Tibial nerve (tissue), 4 donors: ENCODE data around the gene GLB1L2. TPM values are rescaled to one million over a fixed set of nuclear protein-coding genes. Genes with fewer than 3 reads are reported as not detected.

Experiments used
- DNase-seq, 2 donors: peaks; one replicate each; pipeline ENCODE4 v3.0.0-alpha.2; 2019; ENCODE audit warnings: low spot score in 2 of 2
- H3K27ac ChIP-seq, 4 donors: fragments of 200-600 bp; sonication (generic) in 3 of 4; one replicate each; pipeline ENCODE4 v1.5.1; 2017 to 2019; ENCODE audit warnings: mild to moderate bottlenecking in 1 of 4
- H3K27me3 ChIP-seq, 2 donors: fragments of 200-600 bp; sonication (generic) in 1 of 2; one replicate each; pipeline versions ENCODE4 v1.5.1 to v1.6.0; 2017 to 2019
- H3K36me3 ChIP-seq, 3 donors: fragments of 200-600 bp; sonication (generic); one replicate each; pipeline ENCODE4 v1.5.1; 2018 to 2019
- H3K4me1 ChIP-seq, 4 donors: fragments of 200-600 bp; sonication (generic) in 3 of 4; one replicate each; pipeline ENCODE4 v1.5.1; 2017 to 2019
- H3K4me3 ChIP-seq, 4 donors: fragments of 200-600 bp; sonication (generic) in 3 of 4; one replicate each; pipeline ENCODE4 v1.5.1; 2017 to 2019; ENCODE audit warnings: mild to moderate bottlenecking in 1 of 4, moderate library complexity in 1 of 4
- H3K9me3 ChIP-seq, 4 donors: fragments of 200-600 bp; sonication (generic) in 3 of 4; one replicate each; pipeline ENCODE4 v1.5.1; 2017 to 2019
- EP300 ChIP-seq, 2 donors: sonication (generic); formaldehyde crosslinking; IDR thresholded peaks; one replicate each; pipeline ENCODE4 v1.6.1; 2017; ENCODE audit warnings: antibody characterized with exemption in 2 of 2, mild to moderate bottlenecking in 1 of 2
- POLR2A ChIP-seq, 2 donors: fragments of 450-650 bp; IDR thresholded peaks; one replicate each; pipeline ENCODE4 v1.6.1; 2017; ENCODE audit warnings: antibody characterized with exemption in 2 of 2, mild to moderate bottlenecking in 2 of 2, moderate library complexity in 2 of 2
- WGBS, 2 donors: methylation state at CpG; one replicate each; pipeline ENCODE4 v1.1.5; 2018; 5-methylcytosine and 5-hydroxymethylcytosine counted together
- total RNA-seq, 4 donors: library from RNA; depleted of rRNA; stranded (reverse); fragments of >200 nt; gene quantifications; one replicate each; pipeline ENCODE4 v1.1.0, GENCODE V29; 2016
- TF ChIP-seq, protein P1 (sequence below), 5 experiments: fragments of 200-600 bp in 3 of 5; fragments of 450-650 bp in 2 of 5; sonication (generic) in 3 of 5; IDR thresholded peaks; one replicate each; pipeline ENCODE4 v1.5.1; 2016 to 2019; ENCODE audit warnings: antibody characterized with exemption in 5 of 5, mild to moderate bottlenecking in 3 of 5, moderate library complexity in 2 of 5

GLB1L2 gene
- total RNA-seq, 4 donors from 2014 or later = 2.0 to 8.1 (median 5.6) TPM

DNA sequence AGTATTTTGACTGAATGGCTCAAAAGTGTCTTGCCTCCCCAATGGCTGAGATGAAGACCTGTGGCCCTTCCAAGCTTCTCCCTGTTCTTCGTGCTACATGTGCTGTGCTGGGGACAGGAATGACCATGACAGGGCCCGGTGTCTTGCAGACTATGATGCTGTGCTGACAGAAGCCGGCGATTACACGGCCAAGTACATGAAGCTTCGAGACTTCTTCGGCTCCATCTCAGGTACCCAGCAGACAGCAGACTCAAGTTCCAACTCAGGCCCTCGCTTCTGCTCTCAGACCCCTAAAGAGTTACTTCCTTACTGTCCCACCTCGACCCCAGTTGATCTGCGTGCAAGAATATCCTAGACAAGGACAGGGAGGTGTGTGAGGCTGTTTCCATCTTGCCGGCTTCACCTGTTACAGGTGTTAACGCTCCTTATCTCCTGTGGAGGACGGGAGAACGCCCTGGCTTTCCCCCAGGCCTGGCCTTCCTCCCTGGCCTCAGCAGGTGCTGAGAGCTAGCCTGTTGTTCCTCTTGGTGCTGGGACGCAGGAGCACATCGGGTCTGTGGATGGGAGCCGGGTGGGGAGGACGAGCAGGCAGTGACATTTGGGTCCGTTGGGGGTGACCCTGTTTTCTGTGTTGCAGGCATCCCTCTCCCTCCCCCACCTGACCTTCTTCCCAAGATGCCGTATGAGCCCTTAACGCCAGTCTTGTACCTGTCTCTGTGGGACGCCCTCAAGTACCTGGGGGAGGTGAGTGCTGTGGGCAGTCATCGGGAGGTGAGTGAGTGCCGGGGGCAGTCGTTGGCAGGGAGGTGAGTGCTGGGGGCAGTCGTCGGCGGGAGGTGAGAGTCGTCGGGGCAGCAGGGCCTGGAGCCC is 38.1 kb downstream of the GLB1L2 start:
- H3K36me3 ChIP-seq = no peaks in the 10 kb centered on the region
- H3K4me1 ChIP-seq = no peaks in the 10 kb centered on the region
- H3K9me3 ChIP-seq = no peaks in the 10 kb centered on the region
- no peak overlapping the region for H3K4me3 ChIP-seq
- H3K27me3 ChIP-seq = no peaks in the 10 kb centered on the region
- no peak overlapping the region for H3K27ac ChIP-seq
- DNase-seq = no peak
- no peak for TF ChIP-seq EP300 (IDR thresholded peaks at IDR 0.05)
- TF ChIP-seq, protein P1, sequence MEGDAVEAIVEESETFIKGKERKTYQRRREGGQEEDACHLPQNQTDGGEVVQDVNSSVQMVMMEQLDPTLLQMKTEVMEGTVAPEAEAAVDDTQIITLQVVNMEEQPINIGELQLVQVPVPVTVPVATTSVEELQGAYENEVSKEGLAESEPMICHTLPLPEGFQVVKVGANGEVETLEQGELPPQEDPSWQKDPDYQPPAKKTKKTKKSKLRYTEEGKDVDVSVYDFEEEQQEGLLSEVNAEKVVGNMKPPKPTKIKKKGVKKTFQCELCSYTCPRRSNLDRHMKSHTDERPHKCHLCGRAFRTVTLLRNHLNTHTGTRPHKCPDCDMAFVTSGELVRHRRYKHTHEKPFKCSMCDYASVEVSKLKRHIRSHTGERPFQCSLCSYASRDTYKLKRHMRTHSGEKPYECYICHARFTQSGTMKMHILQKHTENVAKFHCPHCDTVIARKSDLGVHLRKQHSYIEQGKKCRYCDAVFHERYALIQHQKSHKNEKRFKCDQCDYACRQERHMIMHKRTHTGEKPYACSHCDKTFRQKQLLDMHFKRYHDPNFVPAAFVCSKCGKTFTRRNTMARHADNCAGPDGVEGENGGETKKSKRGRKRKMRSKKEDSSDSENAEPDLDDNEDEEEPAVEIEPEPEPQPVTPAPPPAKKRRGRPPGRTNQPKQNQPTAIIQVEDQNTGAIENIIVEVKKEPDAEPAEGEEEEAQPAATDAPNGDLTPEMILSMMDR (IDR thresholded peaks at IDR 0.05) = no peak
- TF ChIP-seq POLR2A (IDR thresholded peaks at IDR 0.05) = no peak
- 80 to 85% methylated on average over 30 of the region's 30 CpGs for WGBS, 2 donors

DNA sequence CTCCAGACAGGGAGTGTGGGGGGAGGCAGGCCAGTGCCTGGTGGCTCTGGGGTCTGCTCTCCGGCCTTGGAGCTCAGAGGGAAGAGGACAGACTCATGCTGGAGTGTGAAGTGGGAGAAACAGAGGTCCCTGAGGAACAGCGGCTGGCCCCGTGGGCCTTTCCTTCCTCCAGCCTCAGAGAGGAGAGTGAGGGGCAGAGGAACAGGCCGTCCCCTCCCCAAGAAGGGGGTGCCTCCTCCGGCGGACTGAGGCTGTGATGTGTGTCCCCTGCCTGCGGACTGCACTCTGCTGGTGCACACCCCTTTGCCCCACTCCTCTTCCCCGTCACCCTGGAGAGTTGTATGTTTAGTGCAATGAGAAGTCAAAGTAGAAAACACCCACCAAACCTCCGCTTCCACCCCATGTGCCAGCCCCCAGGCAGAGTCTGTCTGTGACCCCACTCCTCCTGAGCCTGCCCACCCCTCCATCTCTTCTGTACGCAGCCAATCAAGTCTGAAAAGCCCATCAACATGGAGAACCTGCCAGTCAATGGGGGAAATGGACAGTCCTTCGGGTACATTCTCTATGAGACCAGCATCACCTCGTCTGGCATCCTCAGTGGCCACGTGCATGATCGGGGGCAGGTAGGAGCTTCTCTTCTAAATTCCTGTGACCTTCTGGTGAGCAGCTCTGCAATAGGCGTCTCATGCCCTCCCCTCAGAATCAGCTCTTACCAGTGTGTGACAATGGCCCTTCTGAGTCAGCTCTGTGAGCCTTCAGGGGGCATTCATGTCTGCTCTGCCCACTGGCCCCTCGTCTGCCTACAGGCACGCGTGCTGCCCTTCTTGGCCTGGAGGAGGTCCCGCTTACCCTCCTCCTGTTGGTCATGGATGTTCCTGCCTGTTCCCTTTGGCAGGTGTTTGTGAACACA is 39.0 kb downstream of the GLB1L2 start:
- DNase-seq = no peak
- TF ChIP-seq EP300 (IDR thresholded peaks at IDR 0.05) (no peak), POLR2A (IDR thresholded peaks at IDR 0.05) (no peak)
- TF ChIP-seq, protein P1 (IDR thresholded peaks at IDR 0.05) = no peak
- Histone ChIP-seq H3K36me3 (no peaks in the 10 kb centered on the region), H3K4me3 (no peak overlapping the region), H3K27ac (no peak overlapping the region), H3K9me3 (no peaks in the 10 kb centered on the region), H3K4me1 (no peaks in the 10 kb centered on the region), H3K27me3 (no peaks in the 10 kb centered on the region)
- 70 to 71% methylated on average over 15 to 19 of the region's 19 CpGs for WGBS, 2 donors

DNA sequence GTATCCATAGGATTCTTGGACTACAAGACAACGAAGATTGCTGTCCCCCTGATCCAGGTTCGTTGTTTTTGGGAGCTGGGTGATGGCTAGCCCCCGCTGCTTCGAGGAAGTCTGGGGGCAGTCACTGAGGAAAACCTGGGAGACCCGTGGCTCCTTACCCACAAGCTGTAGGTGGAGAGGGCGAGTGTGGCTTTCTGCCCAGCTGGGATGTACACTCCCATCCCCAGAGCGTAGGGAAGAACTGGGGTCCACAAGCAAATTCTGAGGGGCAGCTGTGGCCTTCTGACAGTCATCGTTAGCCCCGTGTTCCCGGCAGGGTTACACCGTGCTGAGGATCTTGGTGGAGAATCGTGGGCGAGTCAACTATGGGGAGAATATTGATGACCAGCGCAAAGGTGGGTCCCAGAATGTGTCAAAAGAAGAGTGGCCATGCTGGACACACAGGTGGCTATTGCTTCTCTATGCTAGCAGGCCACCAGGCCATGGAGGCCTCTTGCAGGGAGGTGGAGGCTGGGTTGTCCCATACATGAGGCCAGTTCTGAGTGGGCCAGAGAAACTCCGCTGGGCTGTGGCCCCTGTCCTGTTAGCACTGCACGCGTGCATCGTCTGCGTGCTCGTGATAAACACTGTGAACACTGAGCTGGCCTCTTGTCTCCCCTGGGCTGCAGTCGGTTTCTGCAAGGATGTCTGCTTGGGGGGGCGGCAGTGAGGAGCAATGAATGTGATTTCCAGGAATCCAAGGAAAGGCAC is 39.8 kb downstream of the GLB1L2 start:
- Histone ChIP-seq H3K27ac (no peak overlapping the region), H3K27me3 (no peaks in the 10 kb centered on the region), H3K4me1 (no peaks in the 10 kb centered on the region), H3K36me3 (no peaks in the 10 kb centered on the region), H3K9me3 (no peaks in the 10 kb centered on the region), H3K4me3 (no peak overlapping the region)
- TF ChIP-seq POLR2A (IDR thresholded peaks at IDR 0.05) (no peak), EP300 (IDR thresholded peaks at IDR 0.05) (no peak)
- TF ChIP-seq, protein P1 (IDR thresholded peaks at IDR 0.05) = no peak
- 88 to 91% methylated on average over 21 to 22 of the region's 22 CpGs for WGBS, 2 donors
- DNase-seq = no peak

DNA sequence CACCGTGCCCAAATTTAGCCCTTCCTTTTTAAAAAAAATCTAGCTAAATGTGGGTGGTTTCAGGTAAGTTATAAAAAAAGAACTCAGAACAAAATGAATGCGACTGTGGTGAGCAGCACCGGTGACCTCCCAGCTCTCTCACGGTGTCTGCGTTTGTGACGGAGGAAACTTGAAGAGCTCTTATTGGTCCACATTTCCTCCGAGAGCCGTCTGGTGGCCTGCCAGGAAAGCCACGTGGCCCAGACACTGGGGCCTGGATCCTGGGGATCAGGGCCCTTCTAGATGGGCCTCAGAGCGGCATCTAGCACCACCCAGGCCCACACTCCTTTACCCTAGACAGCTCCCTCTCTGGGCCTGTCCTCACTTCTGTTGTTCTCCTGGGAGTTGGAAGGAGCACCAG is 40.7 kb downstream of the GLB1L2 start:
- Histone ChIP-seq H3K9me3 (no peaks in the 10 kb centered on the region), H3K4me1 (no peaks in the 10 kb centered on the region), H3K36me3 (no peaks in the 10 kb centered on the region), H3K27ac (no peak overlapping the region), H3K4me3 (no peak overlapping the region), H3K27me3 (no peaks in the 10 kb centered on the region)
- 78 to 79% methylated on average over 10 of the region's 10 CpGs for WGBS, 2 donors
- DNase-seq = no peak
- TF ChIP-seq POLR2A (IDR thresholded peaks at IDR 0.05) = no peak
- TF ChIP-seq, protein P1 (IDR thresholded peaks at IDR 0.05) = no peak
- TF ChIP-seq EP300 (IDR thresholded peaks at IDR 0.05) = no peak
